ENCODE results near the gene SEMA3C.

Gene SEMA3C

GRCh38 chr7:80699045-80699638 lies 219.7 kb downstream of the SEMA3C start:
- H3K27me3 ChIP-seq (ENCODE audit: insufficient read depth, poor library complexity, severe bottlenecking), result no peaks in the 10 kb centered on the region
- TF ChIP-seq POLR2AphosphoS5 (IDR thresholded peaks at IDR 0.05; ENCODE audit: low read depth), result no peak
- TF ChIP-seq SPI1 (IDR thresholded peaks at IDR 0.05; ENCODE audit: borderline replicate concordance, low read depth), result no peak
- TF ChIP-seq CTCF (IDR thresholded peaks at IDR 0.05; ENCODE audit: insufficient read depth, low read length), result no peak
- no peak for TF ChIP-seq REST (IDR thresholded peaks at IDR 0.05; ENCODE audit: insufficient replicate concordance, low read depth)
- TF ChIP-seq GABPA (IDR thresholded peaks at IDR 0.05; ENCODE audit: low read depth), result no peak
- DNase-seq (ENCODE audit: low read depth in 1 of 2, low spot score in 1 of 2), result no peak
- no peak overlapping the region for H3K27ac ChIP-seq (replicated peaks)
- H3K4me3 ChIP-seq (replicated peaks; ENCODE audit: insufficient read depth, low read length), result no peak overlapping the region
